Right forelimb (tissue), 1 donor: ENCODE measurements around the gene DLGAP1.
"Not testable (repeated sequence)": the region's sequence is repeated elsewhere in the genome, so short reads cannot be mapped to it uniquely, and the experiment has no call there.

Experiments
- DNase-seq: peaks from one replicate; pipeline ENCODE4 v3.0.0-alpha.2; 2018

The DLGAP1 gene

GRCh38 chr18:3478262-3478978 is 976.7 kb downstream of the DLGAP1 start:
- no peak for DNase-seq

GRCh38 chr18:3472681-3473544 is 982.2 kb downstream of the DLGAP1 start:
- no peak for DNase-seq

GRCh38 chr18:3472121-3472520 is 983.0 kb downstream of the DLGAP1 start:
- not testable (repeated sequence) for DNase-seq

GRCh38 chr18:3471141-3471648 is 983.9 kb downstream of the DLGAP1 start:
- DNase-seq, result no peak

- no peak for DNase-seq
These were observed 986.3 kb downstream of the DLGAP1 start for GRCh38 chr18:3468833-3469232.

GRCh38 chr18:3468066-3468705 is 986.9 kb downstream of the DLGAP1 start:
- no peak for DNase-seq

GRCh38 chr18:3466872-3467271 is 988.2 kb downstream of the DLGAP1 start:
- no peak for DNase-seq

- DNase-seq, result no peak
These were observed 989.1 kb downstream of the DLGAP1 start for GRCh38 chr18:3466045-3466444.

GRCh38 chr18:3463051-3463450 is 992.1 kb downstream of the DLGAP1 start:
- no peak for DNase-seq

GRCh38 chr18:3461704-3462103 is 993.4 kb downstream of the DLGAP1 start:
- DNase-seq, result no peak

GRCh38 chr18:3460823-3461398 is 994.2 kb downstream of the DLGAP1 start:
- DNase-seq, result no peak

GRCh38 chr18:3458952-3459853 is 995.9 kb downstream of the DLGAP1 start:
- DNase-seq, result no peak

GRCh38 chr18:3458378-3458777 is 996.7 kb downstream of the DLGAP1 start:
- DNase-seq, result no peak

- no peak for DNase-seq
These were observed 997.8 kb downstream of the DLGAP1 start for GRCh38 chr18:3457261-3457724.

GRCh38 chr18:3456686-3457069 is 998.4 kb downstream of the DLGAP1 start:
- DNase-seq, result no peak

- DNase-seq, result no peak
These were observed 999.0 kb downstream of the DLGAP1 start for GRCh38 chr18:3455907-3456685.

- no peak for DNase-seq
These were observed 999.9 kb downstream of the DLGAP1 start for GRCh38 chr18:3455090-3455635.

- DNase-seq, result no peak
These were observed 1000.6 kb downstream of the DLGAP1 start for GRCh38 chr18:3454365-3455089.

GRCh38 chr18:3453540-3454364 is 1001.4 kb downstream of the DLGAP1 start:
- peak; percentile 63 for DNase-seq
